GM23338 (cell line): ENCODE data around the gene CCBE1. TPM values are rescaled to one million over a fixed set of nuclear protein-coding genes. Genes with fewer than 3 reads are reported as not detected.

Experiments used
- ATAC-seq: fragments of 200-7000 bp; cut with Tn5 transposase; 3 replicates; pipeline ENCODE4 v1.9.1; 2020
- DNase-seq: peaks from one replicate; pipeline ENCODE4 v3.0.0-alpha.2; 2015; ENCODE audit warnings: low spot score
- H2AFZ ChIP-seq: fragments of 200-600 bp; sonication (generic); 2 replicates; pipeline ENCODE4 v1.8.0; 2016; ENCODE audit warnings: antibody characterized with exemption, mild to moderate bottlenecking, moderate library complexity
- H3F3A ChIP-seq: fragments of 200-600 bp; sonication (generic); replicated peaks from 2 replicates; pipeline ENCODE4 v1.8.0; 2017; ENCODE audit warnings: antibody characterized with exemption, mixed run types, low read depth
- H3K27ac ChIP-seq: fragments of 200-600 bp; sonication (generic); 2 replicates; pipeline ENCODE4 v1.6.1; 2016; ENCODE audit warnings: low read depth
- H3K27me3 ChIP-seq: fragments of 200-600 bp; sonication (generic); 2 replicates; pipeline ENCODE4 v1.8.0; 2016; ENCODE audit warnings: mild to moderate bottlenecking, mixed run types, moderate library complexity; ENCODE audit not compliant: insufficient read depth
- H3K36me3 ChIP-seq: fragments of 200-600 bp; sonication (generic); 2 replicates; pipeline ENCODE4 v1.8.0; 2016; ENCODE audit warnings: mild to moderate bottlenecking; ENCODE audit not compliant: insufficient read depth
- H3K4me1 ChIP-seq: fragments of 200-600 bp; sonication (generic); 2 replicates; pipeline ENCODE4 v1.8.0; 2016; ENCODE audit warnings: mild to moderate bottlenecking, moderate library complexity; ENCODE audit not compliant: insufficient read depth
- H3K4me2 ChIP-seq: fragments of 200-600 bp; sonication (generic); 2 replicates; pipeline ENCODE4 v1.7.1; 2017; ENCODE audit warnings: mixed run types
- H3K4me3 ChIP-seq: fragments of 200-600 bp; sonication (generic); 2 replicates; pipeline ENCODE4 v1.6.1; 2016; ENCODE audit warnings: mixed run types
- H3K79me2 ChIP-seq: fragments of 200-600 bp; sonication (generic); replicated peaks from 2 replicates; pipeline ENCODE4 v1.8.0; 2017; ENCODE audit warnings: mild to moderate bottlenecking; ENCODE audit not compliant: insufficient read depth
- H3K9me2 ChIP-seq: fragments of 200-600 bp; sonication (generic); 2 replicates; pipeline ENCODE4 v1.8.0; 2017; ENCODE audit not compliant: insufficient read depth
- H4K20me1 ChIP-seq: fragments of 200-600 bp; sonication (generic); replicated peaks from 2 replicates; pipeline ENCODE4 v1.8.0; 2017; ENCODE audit warnings: mild to moderate bottlenecking; ENCODE audit not compliant: insufficient read depth
- H3K27ac Mint-ChIP-seq: 2 replicates; pipeline ENCODE4 v1.8.0; 2020; ENCODE audit warnings: inconsistent platforms, mild to moderate bottlenecking, moderate library complexity, mixed read lengths
- H3K27me3 Mint-ChIP-seq: 3 replicates; pipeline ENCODE4 v1.8.0; 2022; ENCODE audit warnings: low read depth, mild to moderate bottlenecking, moderate library complexity, mixed read lengths, inconsistent platforms; ENCODE audit not compliant: insufficient read depth, poor library complexity
- H3K36me3 Mint-ChIP-seq: 3 replicates; pipeline ENCODE4 v1.8.0; 2021; ENCODE audit warnings: low read depth, mild to moderate bottlenecking, inconsistent platforms, moderate library complexity, mixed read lengths
- H3K4me1 Mint-ChIP-seq: 3 replicates; pipeline ENCODE4 v1.8.0; 2020; ENCODE audit warnings: mild to moderate bottlenecking, inconsistent platforms, mixed read lengths
- H3K4me3 Mint-ChIP-seq: 3 replicates; pipeline ENCODE4 v1.8.0; 2021; ENCODE audit warnings: moderate library complexity, mild to moderate bottlenecking, inconsistent platforms, mixed read lengths
- H3K9me3 Mint-ChIP-seq: 3 replicates; pipeline ENCODE4 v1.8.0; 2020; ENCODE audit warnings: moderate library complexity, mild to moderate bottlenecking, inconsistent platforms, mixed read lengths
- CREB1 ChIP-seq: fragments of 250-450 bp; sonication (Bioruptor Pico); IDR thresholded peaks from 2 replicates; pipeline ENCODE4 v1.5.0; 2020; ENCODE audit warnings: low read depth, mild to moderate bottlenecking, moderate library complexity
- EZH2 ChIP-seq: fragments of 200-600 bp; sonication (generic); IDR thresholded peaks from one replicate; pipeline ENCODE4 v1.8.0; 2017; ENCODE audit warnings: antibody characterized with exemption, mild to moderate bottlenecking, low read depth; ENCODE audit not compliant: unreplicated experiment
- EZH2phosphoT487 ChIP-seq: fragments of 200-600 bp; sonication (generic); IDR thresholded peaks from one replicate; pipeline ENCODE4 v1.8.1; 2018; ENCODE audit warnings: antibody characterized with exemption; ENCODE audit not compliant: unreplicated experiment
- JUNB ChIP-seq: IDR thresholded peaks from one replicate; pipeline ENCODE4 v1.6.1; 2016; ENCODE audit warnings: antibody characterized with exemption; ENCODE audit not compliant: unreplicated experiment
- NANOG ChIP-seq: IDR thresholded peaks from 2 replicates; pipeline ENCODE4 v1.6.1; 2016; ENCODE audit warnings: antibody characterized with exemption, borderline replicate concordance
- POLR2AphosphoS5 ChIP-seq: IDR thresholded peaks from 2 replicates; pipeline ENCODE4 v1.6.1; 2016; ENCODE audit warnings: antibody characterized with exemption, low read depth
- STAT1 ChIP-seq: IDR thresholded peaks from one replicate; pipeline ENCODE4 v1.6.1; 2016; ENCODE audit warnings: antibody characterized with exemption; ENCODE audit not compliant: unreplicated experiment
- ZNF114 ChIP-seq: fragments of 250-450 bp; sonication (Bioruptor Pico); IDR thresholded peaks from 2 replicates; pipeline ENCODE4 v1.5.0; 2020; ENCODE audit warnings: mild to moderate bottlenecking, moderate library complexity
- ZNF331 ChIP-seq: fragments of 250-450 bp; sonication (Bioruptor Pico); IDR thresholded peaks from 2 replicates; pipeline ENCODE4 v1.5.0; 2020; ENCODE audit warnings: low read depth, mild to moderate bottlenecking, moderate library complexity
- polyA plus RNA-seq: library from polyadenylated mRNA; unstranded; fragments of >200 nt; fragmentation: Nextera tagmentation; extraction: Ambion mirVana; gene quantifications from 2 replicates; pipeline ENCODE4 v1.2.1, GENCODE V29; 2016
- total RNA-seq: library from RNA; depleted of rRNA; stranded (reverse); fragments of >200 nt; shearing (Covaris generic); gene quantifications from 2 replicates; pipeline ENCODE4 v1.2.3, GENCODE V29; 2014
- TF ChIP-seq, protein P1 (sequence below): fragments of 250-450 bp; sonication (Bioruptor Pico); IDR thresholded peaks from 2 replicates; pipeline ENCODE4 v1.5.0; 2020; ENCODE audit warnings: mild to moderate bottlenecking, moderate library complexity
- TF ChIP-seq, protein P2 (sequence below): IDR thresholded peaks from 2 replicates; pipeline ENCODE4 v1.6.1; 2016; ENCODE audit warnings: antibody characterized with exemption
- TF ChIP-seq, protein P3 (sequence below): IDR thresholded peaks from one replicate; pipeline ENCODE4 v1.6.1; 2018; ENCODE audit warnings: antibody characterized with exemption; ENCODE audit not compliant: unreplicated experiment
- TF ChIP-seq, protein P4 (sequence below), 2 experiments: fragments of 200-600 bp in 1 of 2; sonication (generic) in 1 of 2; conservative IDR thresholded peaks; 2 replicates each; pipeline versions ENCODE4 v1.5.1 to v1.6.1; 2016 to 2017; ENCODE audit warnings: antibody characterized with exemption in 2 of 2, low read depth in 2 of 2, mild to moderate bottlenecking in 2 of 2, moderate library complexity in 1 of 2

CCBE1 gene
- total and polyA plus RNA-seq, 2 experiments from 2014 or later = 2.1 to 2.6 TPM

DNA sequence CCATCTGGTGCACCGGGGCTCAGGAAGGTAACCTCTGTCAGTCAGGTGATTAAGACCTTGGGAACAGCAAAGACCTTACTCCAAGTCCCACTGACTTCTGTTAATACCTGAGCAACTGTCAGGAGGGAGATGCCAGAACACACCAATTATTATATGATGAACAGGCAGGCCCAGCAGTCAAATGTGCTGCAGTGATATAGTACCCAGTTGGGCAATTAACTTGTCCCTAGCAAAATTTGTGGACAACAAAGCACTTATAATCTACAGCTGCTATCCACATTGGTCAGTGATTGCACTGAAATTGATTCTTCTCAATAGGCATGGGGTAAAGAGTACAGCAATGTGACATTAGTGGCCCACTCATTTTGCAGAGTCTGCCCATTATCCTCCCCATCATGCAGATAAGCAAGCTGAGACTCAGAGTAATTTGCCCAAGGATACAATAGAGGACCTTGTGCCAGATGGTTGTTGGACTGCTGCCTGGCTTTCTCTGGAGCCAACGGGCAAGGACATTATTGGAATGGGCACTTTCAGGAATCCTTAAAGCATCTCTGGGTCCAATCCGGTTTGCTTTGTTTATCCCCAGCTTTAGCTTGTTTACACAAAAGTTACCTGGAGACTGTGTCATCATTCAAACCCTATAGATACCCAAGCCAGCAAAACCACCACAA, 147.6 kb downstream of the CCBE1 start:
- H3K4me2 ChIP-seq = no peak overlapping the region
- no peaks in the 10 kb centered on the region for H4K20me1 ChIP-seq
- H3K9me3 Mint-ChIP-seq = no peaks in the 10 kb centered on the region
- H3K36me3 Mint-ChIP-seq = no peaks in the 10 kb centered on the region
- DNase-seq (no peak), ATAC-seq (no peak)
- no peaks in the 10 kb centered on the region for H3K36me3 ChIP-seq
- no peaks in the 10 kb centered on the region for H3K9me2 ChIP-seq
- H3K4me3 ChIP-seq = no peak overlapping the region
- no peak overlapping the region for H3K27ac Mint-ChIP-seq
- H3K4me1 ChIP-seq = peaks cover 13% of the 10 kb centered on the region; the same call in 1 of the 2 replicates
- H3K27ac ChIP-seq = no peak overlapping the region
- no peaks in the 10 kb centered on the region for H3K27me3 ChIP-seq
- no peaks in the 10 kb centered on the region for H3K79me2 ChIP-seq
- no peaks in the 10 kb centered on the region for H3K27me3 Mint-ChIP-seq
- no peak overlapping the region for H2AFZ ChIP-seq
- no peak overlapping the region for H3K4me3 Mint-ChIP-seq
- TF ChIP-seq POLR2AphosphoS5 (no peak), EZH2phosphoT487 (no peak), JUNB (no peak), EZH2 (no peak), NANOG (no peak), CREB1 (CRISPR knock-in tag) (no peak), STAT1 (no peak), ZNF331 (CRISPR knock-in tag) (no peak), ZNF114 (CRISPR knock-in tag) (no peak)
- TF ChIP-seq, protein P1, sequence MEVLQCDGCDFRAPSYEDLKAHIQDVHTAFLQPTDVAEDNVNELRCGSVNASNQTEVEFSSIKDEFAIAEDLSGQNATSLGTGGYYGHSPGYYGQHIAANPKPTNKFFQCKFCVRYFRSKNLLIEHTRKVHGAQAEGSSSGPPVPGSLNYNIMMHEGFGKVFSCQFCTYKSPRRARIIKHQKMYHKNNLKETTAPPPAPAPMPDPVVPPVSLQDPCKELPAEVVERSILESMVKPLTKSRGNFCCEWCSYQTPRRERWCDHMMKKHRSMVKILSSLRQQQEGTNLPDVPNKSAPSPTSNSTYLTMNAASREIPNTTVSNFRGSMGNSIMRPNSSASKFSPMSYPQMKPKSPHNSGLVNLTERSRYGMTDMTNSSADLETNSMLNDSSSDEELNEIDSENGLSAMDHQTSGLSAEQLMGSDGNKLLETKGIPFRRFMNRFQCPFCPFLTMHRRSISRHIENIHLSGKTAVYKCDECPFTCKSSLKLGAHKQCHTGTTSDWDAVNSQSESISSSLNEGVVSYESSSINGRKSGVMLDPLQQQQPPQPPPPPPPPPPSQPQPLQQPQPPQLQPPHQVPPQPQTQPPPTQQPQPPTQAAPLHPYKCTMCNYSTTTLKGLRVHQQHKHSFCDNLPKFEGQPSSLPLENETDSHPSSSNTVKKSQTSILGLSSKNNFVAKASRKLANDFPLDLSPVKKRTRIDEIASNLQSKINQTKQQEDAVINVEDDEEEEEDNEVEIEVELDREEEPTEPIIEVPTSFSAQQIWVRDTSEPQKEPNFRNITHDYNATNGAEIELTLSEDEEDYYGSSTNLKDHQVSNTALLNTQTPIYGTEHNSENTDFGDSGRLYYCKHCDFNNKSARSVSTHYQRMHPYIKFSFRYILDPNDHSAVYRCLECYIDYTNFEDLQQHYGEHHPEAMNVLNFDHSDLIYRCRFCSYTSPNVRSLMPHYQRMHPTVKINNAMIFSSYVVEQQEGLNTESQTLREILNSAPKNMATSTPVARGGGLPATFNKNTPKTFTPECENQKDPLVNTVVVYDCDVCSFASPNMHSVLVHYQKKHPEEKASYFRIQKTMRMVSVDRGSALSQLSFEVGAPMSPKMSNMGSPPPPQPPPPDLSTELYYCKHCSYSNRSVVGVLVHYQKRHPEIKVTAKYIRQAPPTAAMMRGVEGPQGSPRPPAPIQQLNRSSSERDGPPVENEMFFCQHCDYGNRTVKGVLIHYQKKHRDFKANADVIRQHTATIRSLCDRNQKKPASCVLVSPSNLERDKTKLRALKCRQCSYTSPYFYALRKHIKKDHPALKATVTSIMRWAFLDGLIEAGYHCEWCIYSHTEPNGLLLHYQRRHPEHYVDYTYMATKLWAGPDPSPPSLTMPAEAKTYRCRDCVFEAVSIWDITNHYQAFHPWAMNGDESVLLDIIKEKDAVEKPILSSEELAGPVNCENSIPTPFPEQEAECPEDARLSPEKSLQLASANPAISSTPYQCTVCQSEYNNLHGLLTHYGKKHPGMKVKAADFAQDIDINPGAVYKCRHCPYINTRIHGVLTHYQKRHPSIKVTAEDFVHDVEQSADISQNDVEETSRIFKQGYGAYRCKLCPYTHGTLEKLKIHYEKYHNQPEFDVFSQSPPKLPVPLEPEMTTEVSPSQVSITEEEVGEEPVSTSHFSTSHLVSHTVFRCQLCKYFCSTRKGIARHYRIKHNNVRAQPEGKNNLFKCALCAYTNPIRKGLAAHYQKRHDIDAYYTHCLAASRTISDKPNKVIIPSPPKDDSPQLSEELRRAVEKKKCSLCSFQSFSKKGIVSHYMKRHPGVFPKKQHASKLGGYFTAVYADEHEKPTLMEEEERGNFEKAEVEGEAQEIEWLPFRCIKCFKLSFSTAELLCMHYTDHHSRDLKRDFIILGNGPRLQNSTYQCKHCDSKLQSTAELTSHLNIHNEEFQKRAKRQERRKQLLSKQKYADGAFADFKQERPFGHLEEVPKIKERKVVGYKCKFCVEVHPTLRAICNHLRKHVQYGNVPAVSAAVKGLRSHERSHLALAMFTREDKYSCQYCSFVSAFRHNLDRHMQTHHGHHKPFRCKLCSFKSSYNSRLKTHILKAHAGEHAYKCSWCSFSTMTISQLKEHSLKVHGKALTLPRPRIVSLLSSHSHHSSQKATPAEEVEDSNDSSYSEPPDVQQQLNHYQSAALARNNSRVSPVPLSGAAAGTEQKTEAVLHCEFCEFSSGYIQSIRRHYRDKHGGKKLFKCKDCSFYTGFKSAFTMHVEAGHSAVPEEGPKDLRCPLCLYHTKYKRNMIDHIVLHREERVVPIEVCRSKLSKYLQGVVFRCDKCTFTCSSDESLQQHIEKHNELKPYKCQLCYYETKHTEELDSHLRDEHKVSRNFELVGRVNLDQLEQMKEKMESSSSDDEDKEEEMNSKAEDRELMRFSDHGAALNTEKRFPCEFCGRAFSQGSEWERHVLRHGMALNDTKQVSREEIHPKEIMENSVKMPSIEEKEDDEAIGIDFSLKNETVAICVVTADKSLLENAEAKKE = no peak
- TF ChIP-seq, protein P2, sequence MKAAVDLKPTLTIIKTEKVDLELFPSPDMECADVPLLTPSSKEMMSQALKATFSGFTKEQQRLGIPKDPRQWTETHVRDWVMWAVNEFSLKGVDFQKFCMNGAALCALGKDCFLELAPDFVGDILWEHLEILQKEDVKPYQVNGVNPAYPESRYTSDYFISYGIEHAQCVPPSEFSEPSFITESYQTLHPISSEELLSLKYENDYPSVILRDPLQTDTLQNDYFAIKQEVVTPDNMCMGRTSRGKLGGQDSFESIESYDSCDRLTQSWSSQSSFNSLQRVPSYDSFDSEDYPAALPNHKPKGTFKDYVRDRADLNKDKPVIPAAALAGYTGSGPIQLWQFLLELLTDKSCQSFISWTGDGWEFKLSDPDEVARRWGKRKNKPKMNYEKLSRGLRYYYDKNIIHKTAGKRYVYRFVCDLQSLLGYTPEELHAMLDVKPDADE = no peak
- TF ChIP-seq, protein P3, sequence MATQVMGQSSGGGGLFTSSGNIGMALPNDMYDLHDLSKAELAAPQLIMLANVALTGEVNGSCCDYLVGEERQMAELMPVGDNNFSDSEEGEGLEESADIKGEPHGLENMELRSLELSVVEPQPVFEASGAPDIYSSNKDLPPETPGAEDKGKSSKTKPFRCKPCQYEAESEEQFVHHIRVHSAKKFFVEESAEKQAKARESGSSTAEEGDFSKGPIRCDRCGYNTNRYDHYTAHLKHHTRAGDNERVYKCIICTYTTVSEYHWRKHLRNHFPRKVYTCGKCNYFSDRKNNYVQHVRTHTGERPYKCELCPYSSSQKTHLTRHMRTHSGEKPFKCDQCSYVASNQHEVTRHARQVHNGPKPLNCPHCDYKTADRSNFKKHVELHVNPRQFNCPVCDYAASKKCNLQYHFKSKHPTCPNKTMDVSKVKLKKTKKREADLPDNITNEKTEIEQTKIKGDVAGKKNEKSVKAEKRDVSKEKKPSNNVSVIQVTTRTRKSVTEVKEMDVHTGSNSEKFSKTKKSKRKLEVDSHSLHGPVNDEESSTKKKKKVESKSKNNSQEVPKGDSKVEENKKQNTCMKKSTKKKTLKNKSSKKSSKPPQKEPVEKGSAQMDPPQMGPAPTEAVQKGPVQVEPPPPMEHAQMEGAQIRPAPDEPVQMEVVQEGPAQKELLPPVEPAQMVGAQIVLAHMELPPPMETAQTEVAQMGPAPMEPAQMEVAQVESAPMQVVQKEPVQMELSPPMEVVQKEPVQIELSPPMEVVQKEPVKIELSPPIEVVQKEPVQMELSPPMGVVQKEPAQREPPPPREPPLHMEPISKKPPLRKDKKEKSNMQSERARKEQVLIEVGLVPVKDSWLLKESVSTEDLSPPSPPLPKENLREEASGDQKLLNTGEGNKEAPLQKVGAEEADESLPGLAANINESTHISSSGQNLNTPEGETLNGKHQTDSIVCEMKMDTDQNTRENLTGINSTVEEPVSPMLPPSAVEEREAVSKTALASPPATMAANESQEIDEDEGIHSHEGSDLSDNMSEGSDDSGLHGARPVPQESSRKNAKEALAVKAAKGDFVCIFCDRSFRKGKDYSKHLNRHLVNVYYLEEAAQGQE = no peak
- TF ChIP-seq, protein P4, sequence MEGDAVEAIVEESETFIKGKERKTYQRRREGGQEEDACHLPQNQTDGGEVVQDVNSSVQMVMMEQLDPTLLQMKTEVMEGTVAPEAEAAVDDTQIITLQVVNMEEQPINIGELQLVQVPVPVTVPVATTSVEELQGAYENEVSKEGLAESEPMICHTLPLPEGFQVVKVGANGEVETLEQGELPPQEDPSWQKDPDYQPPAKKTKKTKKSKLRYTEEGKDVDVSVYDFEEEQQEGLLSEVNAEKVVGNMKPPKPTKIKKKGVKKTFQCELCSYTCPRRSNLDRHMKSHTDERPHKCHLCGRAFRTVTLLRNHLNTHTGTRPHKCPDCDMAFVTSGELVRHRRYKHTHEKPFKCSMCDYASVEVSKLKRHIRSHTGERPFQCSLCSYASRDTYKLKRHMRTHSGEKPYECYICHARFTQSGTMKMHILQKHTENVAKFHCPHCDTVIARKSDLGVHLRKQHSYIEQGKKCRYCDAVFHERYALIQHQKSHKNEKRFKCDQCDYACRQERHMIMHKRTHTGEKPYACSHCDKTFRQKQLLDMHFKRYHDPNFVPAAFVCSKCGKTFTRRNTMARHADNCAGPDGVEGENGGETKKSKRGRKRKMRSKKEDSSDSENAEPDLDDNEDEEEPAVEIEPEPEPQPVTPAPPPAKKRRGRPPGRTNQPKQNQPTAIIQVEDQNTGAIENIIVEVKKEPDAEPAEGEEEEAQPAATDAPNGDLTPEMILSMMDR (conservative IDR thresholded peaks at IDR 0.05; ENCODE audit: low read depth in 2 of 2) = no peak
- no peaks in the 10 kb centered on the region for H3F3A ChIP-seq
- peaks cover 19% of the 10 kb centered on the region for H3K4me1 Mint-ChIP-seq
